GM12875 (cell line): Measurements from ENCODE around the gene PDE6B.
A peak's percentile ranks its signal among the peaks of the same experiment; 100 is the strongest.

Source experiments
- H3K4me3 ChIP-seq: one replicate; pipeline ENCODE4 v1.5.1; 2011; ENCODE audit warnings: low read depth, low read length, control low read depth
- CTCF ChIP-seq: IDR thresholded peaks from 2 replicates; pipeline ENCODE4 v1.5.1; 2011; ENCODE audit warnings: low read depth, mild to moderate bottlenecking, control low read depth, inconsistent platforms, low read length, moderate library complexity, borderline replicate concordance; ENCODE audit not compliant: insufficient read depth

Gene PDE6B

DNA sequence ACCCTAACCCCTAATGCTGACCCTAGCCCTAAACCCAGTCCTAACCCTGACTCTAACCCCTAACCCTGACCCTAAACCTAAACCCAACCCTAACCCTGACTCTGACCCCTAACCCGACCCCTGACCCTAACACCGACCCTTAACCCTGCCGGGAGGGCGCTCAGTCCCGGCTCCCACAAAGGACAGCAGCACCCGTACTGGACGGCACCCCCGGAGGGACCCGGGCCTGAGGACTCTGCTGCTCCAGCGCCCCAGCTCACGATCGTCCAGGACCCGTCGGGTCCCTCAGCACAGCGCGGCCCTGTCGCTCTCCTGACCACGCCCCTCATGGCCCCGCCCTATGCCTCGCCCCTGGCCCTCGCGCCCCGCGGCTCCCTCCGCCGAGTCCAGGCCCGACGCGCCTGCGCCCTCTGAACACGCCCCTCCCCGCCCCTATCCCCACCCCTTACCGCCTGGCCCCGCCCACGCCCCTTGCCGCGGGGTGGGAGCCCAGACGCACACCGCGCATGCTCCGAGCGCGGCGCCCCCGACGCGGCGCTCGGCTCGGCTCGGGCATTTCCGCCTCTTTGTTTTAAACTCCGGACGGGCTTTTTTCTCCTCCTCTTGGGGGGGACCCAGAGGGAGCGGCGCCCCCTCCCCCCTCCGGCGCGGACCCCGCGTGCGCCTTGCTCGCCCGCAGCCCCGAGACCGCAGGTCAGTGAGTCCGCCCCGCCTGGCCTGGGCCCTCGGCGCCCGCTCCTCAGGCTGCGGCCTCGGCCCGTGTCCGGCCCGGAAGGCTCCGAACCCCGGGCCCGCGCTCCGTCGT, 80.1 kb downstream of the PDE6B start, which contains the start of gene PCGF3:
PCGF3 (plus strand) TSS at position 555 of the 805 bp plus-strand sequence. CDS start 27,849 bp downstream, outside the sequence.
- H3K4me3 ChIP-seq, result peak within 1 kb of the TSS; percentile 88
- TF ChIP-seq CTCF, result no peak

DNA sequence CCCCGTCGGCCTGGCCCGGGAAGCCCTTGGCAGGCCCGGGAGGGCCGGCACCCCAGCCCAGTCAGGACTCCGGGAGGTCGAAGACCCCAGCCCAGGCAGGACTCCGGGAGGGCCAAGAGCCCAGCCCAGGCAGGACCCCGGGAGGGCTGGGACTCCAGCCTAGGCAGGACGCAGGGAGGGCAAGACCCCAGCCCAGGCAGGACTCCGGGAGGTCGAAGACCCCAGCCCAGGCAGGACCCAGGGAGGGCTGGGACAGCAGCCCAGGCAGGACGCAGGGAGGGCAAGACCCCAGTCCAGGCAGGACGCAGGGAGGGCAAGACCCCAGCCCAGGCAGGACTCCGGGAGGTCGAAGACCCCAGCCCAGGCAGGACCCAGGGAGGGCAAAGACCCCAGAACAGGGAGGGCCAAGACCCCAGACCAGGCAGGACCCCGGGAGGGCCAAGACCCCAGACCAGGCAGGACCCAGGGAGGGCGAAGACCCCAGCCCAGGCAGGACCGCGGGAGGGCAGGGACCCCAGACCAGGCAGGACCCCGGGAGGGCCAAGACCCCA, 80.8 kb downstream of the PDE6B start:
- peak overlapping the region; percentile 88 for H3K4me3 ChIP-seq

GRCh38 chr4:706834-707598, 81.6 kb downstream of the PDE6B start:
- TF ChIP-seq CTCF, result no peak
- H3K4me3 ChIP-seq, result peak overlapping the region; percentile 88

GRCh38 chr4:707929-708630, 82.7 kb downstream of the PDE6B start:
- H3K4me3 ChIP-seq, result no peak overlapping the region
- no peak for TF ChIP-seq CTCF

- no peak for TF ChIP-seq CTCF
These were observed 83.2 kb downstream of the PDE6B start for GRCh38 chr4:708631-708933.

DNA sequence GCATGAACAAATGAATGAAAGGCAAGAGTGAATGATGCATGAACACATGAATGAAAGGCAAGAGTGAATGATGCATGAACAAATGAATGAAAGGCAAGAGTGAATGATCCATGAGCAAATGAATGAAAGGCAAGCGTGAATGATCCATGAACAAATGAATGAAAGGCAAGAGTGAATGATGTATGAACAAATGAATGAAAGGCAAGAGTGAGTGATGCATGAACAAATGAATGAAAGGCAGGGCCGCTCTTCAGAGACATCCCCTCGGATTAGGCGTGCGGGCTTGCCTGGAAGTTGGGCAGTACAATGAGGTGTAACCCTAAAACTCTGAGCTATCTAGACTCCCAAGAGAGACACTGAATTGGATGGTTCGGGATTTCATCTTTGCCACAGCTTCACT, 84.0 kb downstream of the PDE6B start:
- H3K4me3 ChIP-seq, result no peak overlapping the region
- no peak for TF ChIP-seq CTCF

More at GRCh38 chr4:708631-708933, 83.2 kb downstream of the PDE6B start:
- H3K4me3 ChIP-seq, result no peak overlapping the region

- TF ChIP-seq CTCF, result no peak
- H3K4me3 ChIP-seq, result no peak overlapping the region
These were observed 84.7 kb downstream of the PDE6B start for GRCh38 chr4:710116-710515.
